Measurements from ENCODE around the gene FKBP5.

GRCh38 chr6:35688605-35689322 lies at the start of gene FKBP5:
- TF ChIP-seq CTCF (IDR thresholded peaks at IDR 0.05; ENCODE audit: poor library complexity): no peak
- no peak for TF ChIP-seq EZH2 (IDR thresholded peaks at IDR 0.05; ENCODE audit: borderline replicate concordance)
- no peak for TF ChIP-seq EZH2phosphoT487 (IDR thresholded peaks at IDR 0.05; ENCODE audit: low read depth, severe bottlenecking, unreplicated experiment)
